GM19438 (cell line): ENCODE results near the gene ASB7.
A peak's percentile ranks its signal among the peaks of the same experiment; 100 is the strongest.
"Not testable (repeated sequence)": the region's sequence is repeated elsewhere in the genome, so short reads cannot be mapped to it uniquely, and the experiment has no call there.

ENCODE experiments used
- ATAC-seq: cut with Tn5 transposase; IDR thresholded peaks from one replicate; pipeline ENCODE4 v1.9.1; 2021; ENCODE audit warnings: low read depth; ENCODE audit not compliant: unreplicated experiment

The ASB7 gene

GRCh38 chr15:100602064-100602822 lies at the start of gene ASB7, which contains the start of gene LINS1:
Gene ASB7 (plus strand): TSS chr15:100602589. CDS start chr15:100612217, 9,628 bp downstream.
Gene LINS1 (minus strand): TSS chr15:100602184. CDS start chr15:100580842, 21,342 bp downstream.
- ATAC-seq, result peak; percentile 86

GRCh38 chr15:100553468-100553867 lies 48.9 kb upstream of the ASB7 start:
- no peak for ATAC-seq

GRCh38 chr15:100558771-100559254 lies 43.6 kb upstream of the ASB7 start:
- ATAC-seq, result no peak

GRCh38 chr15:100559330-100559729 lies 43.1 kb upstream of the ASB7 start:
- ATAC-seq, result no peak

GRCh38 chr15:100560323-100560722 lies 42.1 kb upstream of the ASB7 start:
- no peak for ATAC-seq

GRCh38 chr15:100565591-100565990 lies 36.8 kb upstream of the ASB7 start:
- ATAC-seq, result no peak

- ATAC-seq, result no peak
Observed at GRCh38 chr15:100566850-100567628, 35.4 kb upstream of the ASB7 start.

GRCh38 chr15:100569391-100569790 lies 33.0 kb upstream of the ASB7 start:
- no peak for ATAC-seq

GRCh38 chr15:100570275-100570674 lies 32.1 kb upstream of the ASB7 start:
- ATAC-seq, result no peak

GRCh38 chr15:100570735-100571313 lies 31.6 kb upstream of the ASB7 start:
- ATAC-seq, result peak; percentile 90

- no peak for ATAC-seq
Observed at GRCh38 chr15:100571592-100572167, 30.7 kb upstream of the ASB7 start.

GRCh38 chr15:100572362-100572983 lies 29.9 kb upstream of the ASB7 start:
- ATAC-seq, result no peak

- ATAC-seq, result no peak
Observed at GRCh38 chr15:100573526-100573925, 28.9 kb upstream of the ASB7 start.

GRCh38 chr15:100580414-100580813 lies 22.0 kb upstream of the ASB7 start:
- ATAC-seq, result no peak

- no peak for ATAC-seq
Observed at GRCh38 chr15:100588638-100589242, 13.6 kb upstream of the ASB7 start.

GRCh38 chr15:100591163-100591562 lies 11.2 kb upstream of the ASB7 start:
- ATAC-seq, result not testable (repeated sequence)

- no peak for ATAC-seq
Observed at GRCh38 chr15:100591835-100592234, 10.6 kb upstream of the ASB7 start.

- ATAC-seq, result no peak
Observed at GRCh38 chr15:100592898-100593297, 9.5 kb upstream of the ASB7 start.

- ATAC-seq, result no peak
Observed at GRCh38 chr15:100593431-100593830, 9.0 kb upstream of the ASB7 start.

- no peak for ATAC-seq
Observed at GRCh38 chr15:100595964-100596363, 6.4 kb upstream of the ASB7 start.
